Upper lobe of left lung (tissue), 6 donors: ENCODE measurements around the gene NAGPA. TPM values are rescaled to one million over a fixed set of nuclear protein-coding genes. Genes with fewer than 3 reads are reported as not detected.
"Not testable (repeated sequence)": the region's sequence is repeated elsewhere in the genome, so short reads cannot be mapped to it uniquely, and the experiment has no call there.

Experiments used
- ATAC-seq, 2 donors: fragments of 200-7000 bp; cut with Tn5 transposase; one replicate each; pipeline ENCODE4 v1.9.1; 2022; ENCODE audit warnings: mild to moderate bottlenecking in 2 of 2, moderate library complexity in 2 of 2; ENCODE audit not compliant: low FRiP score in 2 of 2
- DNase-seq, 2 donors: peaks; one replicate each; pipeline ENCODE4 v3.0.0-alpha.2; 2019 to 2020
- H3K27ac ChIP-seq, 4 donors: fragments of 200-600 bp; sonication (generic); one replicate each; pipeline ENCODE4 v1.5.1; 2016 to 2019
- H3K27me3 ChIP-seq, 4 donors: fragments of 200-600 bp; sonication (generic); one replicate each; pipeline ENCODE4 v1.5.1; 2017 to 2019
- H3K36me3 ChIP-seq, 4 donors: fragments of 200-600 bp; sonication (generic); one replicate each; pipeline ENCODE4 v1.5.1; 2016 to 2019
- H3K4me1 ChIP-seq, 4 donors: fragments of 200-600 bp; sonication (generic); one replicate each; pipeline ENCODE4 v1.5.1; 2018 to 2019
- H3K4me3 ChIP-seq, 4 donors: fragments of 200-600 bp; sonication (generic); one replicate each; pipeline ENCODE4 v1.5.1; 2017 to 2019; ENCODE audit warnings: mild to moderate bottlenecking in 2 of 4, moderate library complexity in 1 of 4
- H3K9me3 ChIP-seq, 4 donors: fragments of 200-600 bp; sonication (generic); one replicate each; pipeline ENCODE4 v1.5.1; 2018 to 2019
- CTCF ChIP-seq, 6 experiments: fragments of 450-650 bp in 4 of 6; fragments of 200-600 bp in 2 of 6; sonication (generic) in 2 of 6; IDR thresholded peaks; one replicate each; pipeline ENCODE4 v1.5.1; 2016 to 2019; ENCODE audit warnings: antibody characterized with exemption in 6 of 6
- EP300 ChIP-seq, 4 donors: sonication (generic); formaldehyde crosslinking; IDR thresholded peaks; one replicate each; pipeline ENCODE4 v1.5.1; 2017; ENCODE audit warnings: antibody characterized with exemption in 4 of 4, control low read depth in 2 of 4
- POLR2A ChIP-seq, 4 donors: fragments of 450-650 bp; IDR thresholded peaks; one replicate each; pipeline ENCODE4 v1.5.1; 2016 to 2017; ENCODE audit warnings: antibody characterized with exemption in 4 of 4, mild to moderate bottlenecking in 2 of 4
- POLR2AphosphoS5 ChIP-seq, 2 donors: sonication (generic); formaldehyde crosslinking; IDR thresholded peaks; one replicate each; pipeline ENCODE4 v1.5.1; 2017; ENCODE audit warnings: antibody characterized with exemption in 2 of 2
- WGBS, 2 donors: methylation state at CpG; one replicate each; pipeline ENCODE4 v1.1.5; 2017 to 2018; 5-methylcytosine and 5-hydroxymethylcytosine counted together
- total RNA-seq, 6 donors: library from RNA; depleted of rRNA in 4 of 6; stranded (reverse); fragments of >200 nt in 4 of 6; gene quantifications; one replicate each; pipeline versions ENCODE4 v1.1.0 to v1.2.1, GENCODE V29; 2016 to 2021
- donor health status: DM: no; HTN: no; CAD: no; lungs with moderate emphysema.
- donor health status: DM: no; HTN: yes; CAD: no; lungs with severe emphysema.

The NAGPA gene
- total RNA-seq, 6 donors from 2014 or later = 18.1 to 82.8 (median 25.8) TPM

- H3K9me3 ChIP-seq = no peaks in the 10 kb centered on the region
- H3K4me1 ChIP-seq = peaks cover 0 to 8% (median 0%) of the 10 kb centered on the region in 4 donors
- H3K27me3 ChIP-seq = no peaks in the 10 kb centered on the region
- no peak for DNase-seq
- no peak for TF ChIP-seq POLR2A (IDR thresholded peaks at IDR 0.05)
- no peak for TF ChIP-seq CTCF (IDR thresholded peaks at IDR 0.05)
- no peak for TF ChIP-seq EP300 (IDR thresholded peaks at IDR 0.05)
- TF ChIP-seq POLR2AphosphoS5 (IDR thresholded peaks at IDR 0.05) = no peak
- H3K36me3 ChIP-seq = peaks cover 0 to 14% (median 4%) of the 10 kb centered on the region in 4 donors
- no peak for ATAC-seq
- 88 to 90% methylated on average over 16 of the region's 16 CpGs for WGBS, 2 donors
- H3K27ac ChIP-seq = no peak overlapping the region
- no peak overlapping the region for H3K4me3 ChIP-seq
Observed at GRCh38 chr16:5054876-5055865, 21.4 kb upstream of the NAGPA start.

- no peak overlapping the region for H3K27ac ChIP-seq
- 91 to 94% methylated on average over 2 of the region's 2 CpGs for WGBS, 2 donors
- no peak for TF ChIP-seq CTCF (IDR thresholded peaks at IDR 0.05)
- no peak for TF ChIP-seq POLR2AphosphoS5 (IDR thresholded peaks at IDR 0.05)
- no peak for TF ChIP-seq POLR2A (IDR thresholded peaks at IDR 0.05)
- TF ChIP-seq EP300 (IDR thresholded peaks at IDR 0.05) = no peak
- no peaks in the 10 kb centered on the region for H3K9me3 ChIP-seq
- DNase-seq (no peak), ATAC-seq (no peak)
- peaks cover 0 to 28% (median 6%) of the 10 kb centered on the region in 4 donors for H3K36me3 ChIP-seq
- H3K4me3 ChIP-seq = no peak overlapping the region
- no peaks in the 10 kb centered on the region for H3K27me3 ChIP-seq
- no peaks in the 10 kb centered on the region for H3K4me1 ChIP-seq
Observed at GRCh38 chr16:5046914-5047313, 13.2 kb upstream of the NAGPA start.

GRCh38 chr16:5045499-5046115, 11.9 kb upstream of the NAGPA start:
- TF ChIP-seq POLR2A (IDR thresholded peaks at IDR 0.05) (no peak), EP300 (IDR thresholded peaks at IDR 0.05) (no peak), POLR2AphosphoS5 (IDR thresholded peaks at IDR 0.05) (no peak), CTCF (IDR thresholded peaks at IDR 0.05) (no peak)
- H3K36me3 ChIP-seq = peaks cover 0 to 28% (median 6%) of the 10 kb centered on the region in 4 donors
- H3K27me3 ChIP-seq = no peaks in the 10 kb centered on the region
- no peak overlapping the region for H3K4me3 ChIP-seq
- H3K4me1 ChIP-seq = no peaks in the 10 kb centered on the region
- no peak for DNase-seq
- H3K27ac ChIP-seq = no peak overlapping the region
- H3K9me3 ChIP-seq = no peaks in the 10 kb centered on the region
- WGBS, 2 donors = 40 to 85% methylated on average over 1 to 9 of the region's 10 CpGs
- no peak for ATAC-seq

- H3K9me3 ChIP-seq, DNase-seq, H3K27me3 ChIP-seq, ATAC-seq, H3K4me1 ChIP-seq, H3K4me3 ChIP-seq, H3K27ac ChIP-seq: not testable (repeated sequence)
- WGBS, 2 donors = 90 to 94% methylated on average over 11 of the region's 11 CpGs
- H3K36me3 ChIP-seq = peaks cover 0 to 28% (median 6%) of the 10 kb centered on the region in 4 donors
Observed at GRCh38 chr16:5044581-5044980, 10.8 kb upstream of the NAGPA start.

GRCh38 chr16:5044011-5044540, 10.3 kb upstream of the NAGPA start:
- Histone ChIP-seq H3K4me3 (no peak overlapping the region), H3K4me1 (no peaks in the 10 kb centered on the region), H3K27me3 (no peaks in the 10 kb centered on the region), H3K27ac (no peak overlapping the region), H3K36me3 (peaks cover 0 to 28% (median 6%) of the 10 kb centered on the region in 4 donors), H3K9me3 (no peaks in the 10 kb centered on the region)
- 92 to 93% methylated on average over 8 of the region's 8 CpGs for WGBS, 2 donors
- ATAC-seq (no peak), DNase-seq (no peak)
- no peak for TF ChIP-seq POLR2A (IDR thresholded peaks at IDR 0.05)
- no peak for TF ChIP-seq CTCF (IDR thresholded peaks at IDR 0.05)
- TF ChIP-seq EP300 (IDR thresholded peaks at IDR 0.05) = no peak
- TF ChIP-seq POLR2AphosphoS5 (IDR thresholded peaks at IDR 0.05) = no peak
